AG09309 (cell line): ENCODE data around the gene VCX2.
"Not testable (repeated sequence)": the region's sequence is repeated elsewhere in the genome, so short reads cannot be mapped to it uniquely, and the experiment has no call there.

ENCODE experiments used
- DNase-seq: peaks from one replicate; pipeline ENCODE4 v3.0.0-alpha.2; 2010; ENCODE audit warnings: low read depth
- H3K4me3 ChIP-seq: 2 replicates; pipeline ENCODE4 v1.5.1; 2011; ENCODE audit warnings: mild to moderate bottlenecking, low read depth, low read length, moderate library complexity; ENCODE audit not compliant: control insufficient read depth
- TF ChIP-seq, protein P1 (sequence below): IDR thresholded peaks from 2 replicates; pipeline ENCODE4 v1.5.1; 2011; ENCODE audit warnings: mild to moderate bottlenecking, low read depth, low read length, inconsistent platforms; ENCODE audit not compliant: insufficient read depth, control insufficient read depth; ENCODE audit errors: missing control alignments

VCX2 gene

DNA sequence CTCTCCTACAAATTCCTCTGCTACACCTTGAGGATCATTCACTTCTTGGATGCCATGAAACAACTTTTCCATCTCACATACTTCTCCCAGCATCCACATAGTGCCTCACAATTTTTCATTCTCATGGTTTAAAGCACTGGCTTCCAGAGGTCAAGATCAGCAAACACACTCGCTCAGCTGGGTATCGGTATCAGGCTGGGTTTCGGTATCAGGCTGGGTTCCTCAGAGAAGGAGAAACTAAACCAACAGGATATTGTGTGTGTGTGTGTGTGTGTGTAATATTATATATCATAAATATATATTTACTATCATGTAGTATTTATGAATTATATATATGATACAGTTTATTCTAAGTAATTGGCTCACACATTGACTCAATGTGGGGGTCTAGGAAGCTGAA lies at the start of gene VCX2:
TSS of gene VCX2 (minus strand) at position 99 of the 400 bp plus-strand sequence. CDS start 624 bp downstream, outside the sequence.
- not testable (repeated sequence) for DNase-seq, H3K4me3 ChIP-seq

DNA sequence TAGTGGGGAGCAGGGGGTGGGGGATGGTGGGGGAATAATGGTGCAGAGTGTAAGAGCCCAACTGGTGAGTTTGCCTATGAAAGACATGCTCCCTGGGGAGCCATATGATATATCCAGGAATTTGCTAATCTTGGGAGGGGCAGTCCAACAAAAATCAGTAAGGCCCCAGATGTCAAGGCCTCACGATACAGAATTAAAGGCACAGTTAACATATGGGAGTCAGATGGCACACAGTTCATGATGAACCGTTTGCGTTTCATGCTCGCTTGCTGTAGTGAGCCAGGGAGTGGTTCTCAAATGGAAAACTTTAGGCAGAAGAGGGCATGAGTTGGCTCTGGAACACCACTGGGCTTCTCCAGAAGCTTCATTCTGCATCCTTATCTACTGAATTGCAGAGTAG lies 33.9 kb upstream of the VCX2 start:
- TF ChIP-seq, protein P1, sequence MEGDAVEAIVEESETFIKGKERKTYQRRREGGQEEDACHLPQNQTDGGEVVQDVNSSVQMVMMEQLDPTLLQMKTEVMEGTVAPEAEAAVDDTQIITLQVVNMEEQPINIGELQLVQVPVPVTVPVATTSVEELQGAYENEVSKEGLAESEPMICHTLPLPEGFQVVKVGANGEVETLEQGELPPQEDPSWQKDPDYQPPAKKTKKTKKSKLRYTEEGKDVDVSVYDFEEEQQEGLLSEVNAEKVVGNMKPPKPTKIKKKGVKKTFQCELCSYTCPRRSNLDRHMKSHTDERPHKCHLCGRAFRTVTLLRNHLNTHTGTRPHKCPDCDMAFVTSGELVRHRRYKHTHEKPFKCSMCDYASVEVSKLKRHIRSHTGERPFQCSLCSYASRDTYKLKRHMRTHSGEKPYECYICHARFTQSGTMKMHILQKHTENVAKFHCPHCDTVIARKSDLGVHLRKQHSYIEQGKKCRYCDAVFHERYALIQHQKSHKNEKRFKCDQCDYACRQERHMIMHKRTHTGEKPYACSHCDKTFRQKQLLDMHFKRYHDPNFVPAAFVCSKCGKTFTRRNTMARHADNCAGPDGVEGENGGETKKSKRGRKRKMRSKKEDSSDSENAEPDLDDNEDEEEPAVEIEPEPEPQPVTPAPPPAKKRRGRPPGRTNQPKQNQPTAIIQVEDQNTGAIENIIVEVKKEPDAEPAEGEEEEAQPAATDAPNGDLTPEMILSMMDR, result no peak
- no peak for DNase-seq
- no peak overlapping the region for H3K4me3 ChIP-seq

DNA sequence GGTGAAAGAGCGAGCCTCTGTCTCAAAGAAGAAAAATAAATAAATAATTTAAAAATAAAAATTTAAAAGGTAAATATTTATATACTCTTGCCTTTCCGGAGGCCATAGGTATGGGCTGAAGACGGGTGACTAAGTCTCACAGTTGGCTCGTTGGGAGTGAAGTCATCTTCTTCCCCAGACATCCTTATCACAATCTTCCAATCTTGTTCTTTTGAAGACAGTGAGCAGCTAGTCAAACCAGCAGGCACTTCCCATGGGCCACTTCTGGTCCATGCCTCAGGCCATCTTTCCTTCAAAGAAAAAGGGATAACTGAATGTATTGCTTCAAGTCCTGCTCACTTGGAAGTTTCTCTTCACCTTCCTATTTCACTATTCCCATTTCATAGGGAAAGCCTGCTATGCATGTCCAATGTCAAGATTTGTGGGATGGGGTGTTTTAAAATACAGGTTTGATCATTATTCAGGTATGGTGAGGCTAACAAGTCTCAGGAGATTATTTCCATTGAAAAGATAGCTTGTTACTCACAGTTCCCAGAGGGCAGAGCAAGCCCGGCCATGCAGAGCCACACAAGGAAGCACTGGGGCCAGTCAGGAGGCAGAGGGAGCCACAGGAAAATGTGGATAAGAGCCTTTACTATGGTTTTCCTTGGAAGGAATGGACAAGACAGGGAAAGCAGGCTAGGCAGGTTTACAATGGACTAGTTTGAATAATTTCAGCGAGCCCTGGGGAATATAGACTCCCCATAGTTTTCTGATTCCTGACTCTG lies 33.3 kb upstream of the VCX2 start:
- no peak for DNase-seq
- no peak overlapping the region for H3K4me3 ChIP-seq
- TF ChIP-seq, protein P1, result no peak

DNA sequence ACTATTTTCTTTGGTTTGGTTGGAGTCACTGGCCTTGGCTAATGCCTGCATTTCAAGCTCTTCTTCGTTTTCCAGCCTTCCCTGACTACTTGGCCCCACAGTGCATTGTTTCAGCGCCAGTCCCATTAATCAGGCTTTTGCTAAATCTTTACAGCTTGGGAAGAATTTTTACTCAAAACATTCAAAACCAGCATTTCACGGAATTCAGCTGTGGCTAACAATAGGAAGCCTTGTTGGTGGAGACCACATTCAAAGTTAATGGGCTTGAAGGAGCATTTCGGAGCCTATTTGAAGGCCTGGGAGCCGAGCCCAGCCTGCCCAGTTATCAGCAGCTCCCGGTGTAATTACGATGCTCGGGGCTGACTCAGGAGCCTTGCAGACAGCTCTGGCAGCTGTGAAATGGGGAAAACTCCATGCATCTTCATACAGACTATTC lies 30.8 kb upstream of the VCX2 start:
- DNase-seq, result no peak
- TF ChIP-seq, protein P1, result no peak
- no peak overlapping the region for H3K4me3 ChIP-seq

DNA sequence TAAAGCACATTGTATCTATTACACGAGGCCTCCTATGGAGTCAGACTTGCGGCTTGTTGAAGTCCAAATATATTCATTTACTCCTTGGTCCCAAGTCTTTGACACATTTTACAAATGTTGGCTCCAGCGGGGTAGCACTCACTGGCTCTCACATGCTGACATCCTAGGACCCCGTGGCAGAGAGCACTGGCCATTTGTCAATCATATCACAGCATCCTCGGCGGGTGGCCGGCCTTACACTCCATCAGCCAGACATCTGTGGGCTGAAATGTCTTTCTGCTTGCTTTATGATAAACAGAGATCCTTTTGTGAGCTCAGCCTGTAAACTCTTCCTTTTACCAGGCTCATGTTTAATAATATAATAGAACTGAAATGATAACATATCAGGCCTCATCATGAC lies 25.7 kb upstream of the VCX2 start:
- no peak for DNase-seq

DNA sequence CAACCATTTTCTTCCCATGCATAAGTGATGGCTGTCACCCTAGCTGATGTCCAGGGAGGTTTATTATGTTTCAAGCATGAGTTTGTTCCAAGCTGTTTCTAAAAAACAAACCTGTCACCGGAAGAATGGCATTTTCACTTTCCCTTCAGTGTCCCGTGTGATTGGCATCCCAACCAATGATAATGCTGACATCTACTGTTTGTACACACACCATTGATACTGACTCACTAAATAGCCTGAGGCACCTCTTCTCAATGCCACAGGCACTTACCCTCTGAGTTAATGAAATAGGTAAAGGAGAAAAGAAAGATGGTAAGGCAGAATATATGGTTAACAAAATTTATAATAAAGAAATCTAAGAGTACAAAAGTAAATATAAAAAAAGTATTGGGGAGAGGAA lies 23.1 kb upstream of the VCX2 start:
- TF ChIP-seq, protein P1, result no peak
- no peak for DNase-seq
- no peak overlapping the region for H3K4me3 ChIP-seq

More for the DNA sequence above, 25.7 kb upstream of the VCX2 start:
- no peak overlapping the region for H3K4me3 ChIP-seq
- TF ChIP-seq, protein P1, result no peak

DNA sequence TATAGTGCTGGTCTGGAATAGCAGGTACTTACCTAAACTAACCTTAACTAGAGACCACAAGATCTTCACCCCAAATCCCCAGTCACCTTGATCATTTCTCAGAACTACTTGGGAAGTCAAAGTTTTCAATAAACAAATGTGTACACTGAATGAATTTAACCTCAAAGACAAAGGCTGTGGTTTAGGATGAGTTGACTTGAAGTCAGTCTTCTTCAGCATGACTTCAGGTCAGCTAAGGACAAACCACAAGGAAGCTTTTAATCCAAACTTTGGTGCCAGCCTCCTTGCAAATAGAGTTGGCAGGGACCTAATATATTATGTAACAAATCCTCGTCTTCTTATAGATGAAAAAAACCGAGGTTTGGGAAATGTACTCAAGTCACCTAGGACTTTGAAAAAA lies 21.2 kb upstream of the VCX2 start:
- TF ChIP-seq, protein P1, result no peak
- no peak overlapping the region for H3K4me3 ChIP-seq
- no peak for DNase-seq
